Measurements from ENCODE around the gene PSMD6.

DNA sequence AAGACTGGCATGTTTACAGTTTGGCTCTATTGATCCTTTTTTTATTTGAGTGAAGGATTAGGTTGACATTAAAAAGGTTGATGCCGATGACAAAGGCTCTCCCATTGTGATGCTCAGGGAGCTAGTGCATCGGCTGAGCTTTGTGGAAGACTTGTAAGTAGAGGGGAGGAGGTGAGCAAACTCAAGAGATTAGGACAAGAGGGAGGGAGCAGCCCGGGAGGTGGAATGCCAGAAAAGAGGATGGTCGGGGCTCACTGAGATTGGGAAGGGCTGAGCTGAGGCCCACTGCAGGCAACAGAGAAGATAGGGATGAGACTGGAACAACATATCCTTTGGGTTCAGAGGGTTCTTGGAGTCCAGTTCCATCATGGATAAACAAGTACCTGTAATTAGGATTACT, 26.5 kb upstream of the PSMD6 start:
- no peak for TF ChIP-seq TAF1 (IDR thresholded peaks at IDR 0.05; ENCODE audit: borderline replicate concordance, insufficient read depth, low read length)
- TF ChIP-seq, protein P1, sequence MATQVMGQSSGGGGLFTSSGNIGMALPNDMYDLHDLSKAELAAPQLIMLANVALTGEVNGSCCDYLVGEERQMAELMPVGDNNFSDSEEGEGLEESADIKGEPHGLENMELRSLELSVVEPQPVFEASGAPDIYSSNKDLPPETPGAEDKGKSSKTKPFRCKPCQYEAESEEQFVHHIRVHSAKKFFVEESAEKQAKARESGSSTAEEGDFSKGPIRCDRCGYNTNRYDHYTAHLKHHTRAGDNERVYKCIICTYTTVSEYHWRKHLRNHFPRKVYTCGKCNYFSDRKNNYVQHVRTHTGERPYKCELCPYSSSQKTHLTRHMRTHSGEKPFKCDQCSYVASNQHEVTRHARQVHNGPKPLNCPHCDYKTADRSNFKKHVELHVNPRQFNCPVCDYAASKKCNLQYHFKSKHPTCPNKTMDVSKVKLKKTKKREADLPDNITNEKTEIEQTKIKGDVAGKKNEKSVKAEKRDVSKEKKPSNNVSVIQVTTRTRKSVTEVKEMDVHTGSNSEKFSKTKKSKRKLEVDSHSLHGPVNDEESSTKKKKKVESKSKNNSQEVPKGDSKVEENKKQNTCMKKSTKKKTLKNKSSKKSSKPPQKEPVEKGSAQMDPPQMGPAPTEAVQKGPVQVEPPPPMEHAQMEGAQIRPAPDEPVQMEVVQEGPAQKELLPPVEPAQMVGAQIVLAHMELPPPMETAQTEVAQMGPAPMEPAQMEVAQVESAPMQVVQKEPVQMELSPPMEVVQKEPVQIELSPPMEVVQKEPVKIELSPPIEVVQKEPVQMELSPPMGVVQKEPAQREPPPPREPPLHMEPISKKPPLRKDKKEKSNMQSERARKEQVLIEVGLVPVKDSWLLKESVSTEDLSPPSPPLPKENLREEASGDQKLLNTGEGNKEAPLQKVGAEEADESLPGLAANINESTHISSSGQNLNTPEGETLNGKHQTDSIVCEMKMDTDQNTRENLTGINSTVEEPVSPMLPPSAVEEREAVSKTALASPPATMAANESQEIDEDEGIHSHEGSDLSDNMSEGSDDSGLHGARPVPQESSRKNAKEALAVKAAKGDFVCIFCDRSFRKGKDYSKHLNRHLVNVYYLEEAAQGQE (IDR thresholded peaks at IDR 0.05; ENCODE audit: insufficient read depth in 1 of 2, low read depth in 2 of 2, low read length in 2 of 2): no peak
- TF ChIP-seq POLR2AphosphoS5 (IDR thresholded peaks at IDR 0.05; ENCODE audit: low read depth, low read length): no peak
- no peak for TF ChIP-seq SIN3A (IDR thresholded peaks at IDR 0.05; ENCODE audit: borderline replicate concordance, insufficient read depth, low read length)

Data from PFSK-1 (cell line).